HEK293T (cell line): ENCODE data around the gene KRTAP13-4.

Source experiments
- CTCF ChIA-PET: fragments of 350-600 bp; formaldehyde crosslinking; extraction: SDS; loops from one replicate; lab custom pipeline; 2021; ENCODE audit warnings: antibody characterized with exemption, inconsistent platforms; lab: Yijun Ruan, JAX
- POLR2A ChIA-PET: fragments of 350-600 bp; formaldehyde crosslinking; extraction: SDS; loops from one replicate; lab custom pipeline; 2020; ENCODE audit warnings: antibody characterized with exemption, inconsistent platforms; lab: Yijun Ruan, JAX
- DNase-seq: peaks from one replicate; pipeline ENCODE4 v3.0.0; 2012; ENCODE audit warnings: mixed read lengths; ENCODE audit errors: extremely low spot score
- ARNT ChIP-seq: fragments of 450-650 bp; IDR thresholded peaks from 2 replicates; pipeline ENCODE4 v1.6.1; 2017; ENCODE audit warnings: mild to moderate bottlenecking
- BHLHE40 ChIP-seq: fragments of 450-650 bp; IDR thresholded peaks from 2 replicates; pipeline ENCODE4 v1.6.1; 2016; ENCODE audit warnings: mild to moderate bottlenecking, moderate library complexity, borderline replicate concordance
- CTBP1 ChIP-seq: fragments of 450-650 bp; IDR thresholded peaks from 2 replicates; pipeline ENCODE4 v1.6.1; 2016; ENCODE audit warnings: borderline replicate concordance
- ELF4 ChIP-seq: fragments of 450-650 bp; IDR thresholded peaks from 2 replicates; pipeline ENCODE4 v1.6.1; 2017; ENCODE audit warnings: antibody characterized with exemption
- FOXA1 ChIP-seq: fragments of 450-650 bp; IDR thresholded peaks from 2 replicates; pipeline ENCODE4 v1.6.1; 2016; ENCODE audit warnings: mild to moderate bottlenecking
- FOXK2 ChIP-seq: fragments of 450-650 bp; IDR thresholded peaks from 2 replicates; pipeline ENCODE4 v1.6.1; 2016; ENCODE audit warnings: mild to moderate bottlenecking
- FOXM1 ChIP-seq: fragments of 450-650 bp; IDR thresholded peaks from 2 replicates; pipeline ENCODE4 v1.6.1; 2017; ENCODE audit warnings: mild to moderate bottlenecking, borderline replicate concordance
- HDGF ChIP-seq: fragments of 450-650 bp; IDR thresholded peaks from 2 replicates; pipeline ENCODE4 v1.6.1; 2017; ENCODE audit warnings: antibody characterized with exemption, borderline replicate concordance
- L3MBTL2 ChIP-seq: fragments of 450-650 bp; conservative IDR thresholded peaks from 2 replicates; pipeline ENCODE4 v1.6.1; 2016; ENCODE audit warnings: mild to moderate bottlenecking
- LEF1 ChIP-seq: fragments of 450-650 bp; IDR thresholded peaks from 2 replicates; pipeline ENCODE4 v1.6.1; 2017; ENCODE audit warnings: mild to moderate bottlenecking, borderline replicate concordance
- NFRKB ChIP-seq: fragments of 450-650 bp; IDR thresholded peaks from 2 replicates; pipeline ENCODE4 v1.6.1; 2016; ENCODE audit warnings: mild to moderate bottlenecking, moderate library complexity
- PKNOX1 ChIP-seq: fragments of 450-650 bp; IDR thresholded peaks from 2 replicates; pipeline ENCODE4 v1.6.1; 2016
- SP1 ChIP-seq: fragments of 450-650 bp; IDR thresholded peaks from 2 replicates; pipeline ENCODE4 v1.6.1; 2017
- SUZ12 ChIP-seq: fragments of 450-650 bp; IDR thresholded peaks from 2 replicates; pipeline ENCODE4 v1.6.1; 2016; ENCODE audit warnings: mild to moderate bottlenecking
- TARDBP ChIP-seq: fragments of 450-650 bp; IDR thresholded peaks from 2 replicates; pipeline ENCODE4 v1.6.1; 2016
- ZNF384 ChIP-seq: fragments of 450-650 bp; IDR thresholded peaks from 2 replicates; pipeline ENCODE4 v1.6.1; 2016

Gene KRTAP13-4

GRCh38 chr21:30426731-30427130 is 3.3 kb upstream of the KRTAP13-4 start:
- ChIA-PET CTCF (no interaction called here), POLR2A (no interaction called here)
- no peak for DNase-seq
- TF ChIP-seq SUZ12 = no peak
- TF ChIP-seq HDGF = no peak
- no peak for TF ChIP-seq ELF4
- no peak for TF ChIP-seq SP1
- TF ChIP-seq ZNF384 = no peak
- no peak for TF ChIP-seq FOXA1
- TF ChIP-seq CTBP1 = no peak
- no peak for TF ChIP-seq FOXK2
- no peak for TF ChIP-seq BHLHE40

- no peak for TF ChIP-seq TARDBP
- TF ChIP-seq BHLHE40 = no peak
- TF ChIP-seq L3MBTL2 = no peak
- no peak for TF ChIP-seq ZNF384
- no peak for TF ChIP-seq SP1
- TF ChIP-seq FOXA1 = no peak
- TF ChIP-seq FOXM1 = no peak
- TF ChIP-seq ARNT = no peak
- no peak for TF ChIP-seq CTBP1
- TF ChIP-seq FOXK2 = no peak
- no peak for TF ChIP-seq LEF1
- TF ChIP-seq SUZ12 = no peak
- TF ChIP-seq HDGF = no peak
- no peak for TF ChIP-seq ELF4
- no peak for TF ChIP-seq PKNOX1
- TF ChIP-seq NFRKB = no peak
- DNase-seq = peak; percentile 62
- ChIA-PET POLR2A (no interaction called here), CTCF (interaction anchor here (0.6 to 1.6 kb wide), 6 partner anchors 9 to 488 kb away, joined by 3 to 8 read pairs (median 3); no protein-coding TSS in a partner anchor)
Measured at GRCh38 chr21:30434033-30434631, 4.1 kb downstream of the KRTAP13-4 start.

DNA sequence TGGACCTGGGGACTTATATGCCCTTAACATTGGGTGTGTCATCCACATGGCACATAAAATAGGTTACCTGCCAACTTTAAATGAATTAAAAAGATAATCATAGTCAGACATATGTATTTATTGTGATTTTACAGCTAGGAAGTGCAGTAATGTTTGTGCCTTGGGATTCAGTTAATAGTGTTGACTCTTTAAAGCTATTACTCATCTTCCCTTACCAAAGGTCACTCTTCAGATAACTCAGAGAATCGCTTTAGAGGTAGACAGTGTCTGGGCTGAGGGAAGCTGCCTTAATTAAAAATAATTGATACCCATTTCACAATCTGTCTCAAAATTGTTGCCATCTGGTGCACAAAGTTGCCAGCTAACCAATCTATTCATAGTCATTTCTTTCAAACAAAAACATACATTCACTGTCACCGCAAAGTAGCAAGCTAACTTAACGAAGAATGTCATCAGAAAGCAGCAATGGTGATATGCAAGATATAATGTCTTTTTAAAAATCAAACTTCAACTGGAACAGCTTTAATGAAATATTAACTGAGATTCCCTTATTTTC is 7.1 kb downstream of the KRTAP13-4 start:
- no peak for TF ChIP-seq SUZ12
- TF ChIP-seq L3MBTL2 = no peak
- no peak for TF ChIP-seq CTBP1
- no peak for TF ChIP-seq FOXM1
- TF ChIP-seq HDGF = no peak
- no peak for TF ChIP-seq ARNT
- TF ChIP-seq SP1 = no peak
- TF ChIP-seq NFRKB = no peak
- no peak for TF ChIP-seq LEF1
- TF ChIP-seq FOXK2 = no peak
- no peak for TF ChIP-seq BHLHE40
- no peak for TF ChIP-seq TARDBP
- TF ChIP-seq ZNF384 = no peak
- POLR2A ChIA-PET = no interaction called here
- DNase-seq = no peak
- CTCF ChIA-PET = no interaction called here

GRCh38 chr21:30439975-30440374 is 10.0 kb downstream of the KRTAP13-4 start, which contains the start of gene KRTAP15-1:
Gene KRTAP15-1 (plus strand): TSS chr21:30440275. CDS start chr21:30440328, 53 bp downstream.
- TF ChIP-seq NFRKB (no peak), CTBP1 (no peak), ARNT (no peak), L3MBTL2 (no peak), FOXK2 (no peak), ELF4 (no peak), HDGF (no peak), TARDBP (no peak), FOXM1 (no peak), SUZ12 (no peak), SP1 (no peak), LEF1 (no peak), ZNF384 (no peak), PKNOX1 (no peak), FOXA1 (no peak), BHLHE40 (no peak)
- ChIA-PET CTCF (no interaction called here), POLR2A (no interaction called here)
- DNase-seq = no peak

- DNase-seq = no peak
- CTCF ChIA-PET = interaction anchor here (0.6 to 2.5 kb wide), 5 partner anchors 9 to 648 kb away, joined by 3 to 8 read pairs (median 3); no protein-coding TSS in a partner anchor
- POLR2A ChIA-PET = interaction anchor here (0.7 kb wide), 1 partner anchor 34 kb away, joined by 6 read pairs; no protein-coding TSS in a partner anchor
- TF ChIP-seq FOXM1 (no peak), NFRKB (no peak), ELF4 (no peak), ARNT (no peak), CTBP1 (no peak), SUZ12 (no peak), FOXK2 (no peak), L3MBTL2 (no peak), PKNOX1 (no peak), BHLHE40 (no peak), FOXA1 (no peak), LEF1 (no peak), HDGF (no peak), TARDBP (no peak), SP1 (no peak), ZNF384 (no peak)
Measured at GRCh38 chr21:30443226-30443625, 13.2 kb downstream of the KRTAP13-4 start.
